HK-2 (cell line): ENCODE results near the gene ALG2.

Experiments
- DNase-seq: peaks from one replicate; pipeline ENCODE4 v3.0.0-alpha.2; 2018; ENCODE audit not compliant: unreplicated experiment

The ALG2 gene, protein sequence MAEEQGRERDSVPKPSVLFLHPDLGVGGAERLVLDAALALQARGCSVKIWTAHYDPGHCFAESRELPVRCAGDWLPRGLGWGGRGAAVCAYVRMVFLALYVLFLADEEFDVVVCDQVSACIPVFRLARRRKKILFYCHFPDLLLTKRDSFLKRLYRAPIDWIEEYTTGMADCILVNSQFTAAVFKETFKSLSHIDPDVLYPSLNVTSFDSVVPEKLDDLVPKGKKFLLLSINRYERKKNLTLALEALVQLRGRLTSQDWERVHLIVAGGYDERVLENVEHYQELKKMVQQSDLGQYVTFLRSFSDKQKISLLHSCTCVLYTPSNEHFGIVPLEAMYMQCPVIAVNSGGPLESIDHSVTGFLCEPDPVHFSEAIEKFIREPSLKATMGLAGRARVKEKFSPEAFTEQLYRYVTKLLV

DNA sequence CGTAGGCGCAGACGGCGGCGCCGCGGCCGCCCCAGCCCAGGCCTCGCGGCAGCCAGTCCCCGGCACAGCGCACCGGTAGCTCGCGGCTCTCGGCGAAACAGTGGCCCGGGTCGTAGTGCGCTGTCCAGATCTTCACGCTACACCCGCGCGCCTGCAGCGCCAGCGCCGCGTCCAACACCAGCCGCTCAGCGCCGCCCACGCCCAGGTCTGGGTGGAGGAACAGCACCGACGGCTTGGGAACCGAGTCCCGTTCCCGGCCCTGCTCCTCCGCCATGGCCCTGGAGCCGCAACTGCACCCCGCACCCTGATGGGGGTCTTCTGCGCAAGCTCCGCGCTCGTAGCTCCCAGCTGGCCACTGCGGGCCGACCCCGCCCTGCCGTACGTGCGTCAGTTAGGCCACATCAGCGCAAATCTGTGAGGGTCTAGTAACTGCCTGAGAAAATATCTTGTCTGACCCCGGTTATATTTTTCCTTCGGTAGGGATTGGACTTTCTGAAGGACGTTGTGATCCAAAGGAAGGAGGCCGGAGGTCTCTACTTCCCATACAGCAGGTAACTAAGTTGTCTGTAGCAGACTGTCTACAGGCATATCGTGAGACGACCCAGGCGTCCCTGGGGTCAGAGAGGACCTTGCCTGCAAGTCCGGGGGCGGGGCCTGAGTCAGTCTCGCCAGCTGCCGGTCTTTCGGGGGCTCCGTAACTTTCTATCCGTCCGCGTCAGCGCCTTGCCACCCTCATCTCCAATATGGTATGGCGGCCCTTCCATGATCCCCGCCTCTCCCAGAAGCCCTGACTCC, at the start of gene ALG2, which contains the start of gene SEC61B:
ALG2 (minus strand) TSS at position 322 of the 795 bp plus-strand sequence; CDS start at position 274, 48 bp downstream.
SEC61B (plus strand) TSS at position 662 of the 795 bp plus-strand sequence; CDS start at position 744, 82 bp downstream.
- peak; percentile 91 for DNase-seq

DNA sequence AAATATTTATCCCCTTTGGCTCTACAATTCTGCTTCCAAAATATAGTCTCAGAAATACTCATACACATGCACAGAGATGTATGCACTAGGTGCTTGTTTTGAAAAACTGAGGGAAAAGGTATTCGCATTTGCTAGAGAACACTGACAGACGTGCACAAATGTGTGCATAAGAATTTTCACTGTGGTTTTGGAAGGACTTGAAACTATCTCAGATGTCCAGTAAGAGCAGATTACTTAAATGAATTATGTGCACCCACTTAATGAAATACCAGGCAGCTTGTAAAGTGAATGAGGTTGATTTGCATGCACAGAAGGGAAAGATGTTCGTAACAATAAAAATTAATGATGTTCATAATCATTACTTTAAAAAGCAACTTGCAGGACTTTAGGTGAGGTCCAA, 48.7 kb upstream of the ALG2 start:
- DNase-seq, result no peak

DNA sequence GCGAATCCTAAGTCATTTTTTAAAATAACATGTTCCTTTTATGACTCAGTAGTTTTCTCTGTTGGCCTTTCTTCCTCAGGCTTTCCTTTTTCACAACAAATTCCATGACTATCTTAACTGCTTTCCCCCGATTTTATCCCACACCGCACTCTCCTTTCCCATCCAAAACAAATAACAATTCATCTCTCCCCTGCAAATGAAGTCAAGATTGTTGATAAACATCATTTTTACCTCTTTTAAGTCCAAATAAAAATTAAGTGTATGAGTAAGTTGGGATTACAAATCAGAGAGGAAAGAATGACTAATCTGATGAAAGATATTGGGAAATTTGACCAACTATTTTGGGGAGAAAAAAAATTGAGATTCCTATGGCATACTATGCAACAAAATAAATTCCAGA, 47.7 kb upstream of the ALG2 start:
- DNase-seq, result no peak

DNA sequence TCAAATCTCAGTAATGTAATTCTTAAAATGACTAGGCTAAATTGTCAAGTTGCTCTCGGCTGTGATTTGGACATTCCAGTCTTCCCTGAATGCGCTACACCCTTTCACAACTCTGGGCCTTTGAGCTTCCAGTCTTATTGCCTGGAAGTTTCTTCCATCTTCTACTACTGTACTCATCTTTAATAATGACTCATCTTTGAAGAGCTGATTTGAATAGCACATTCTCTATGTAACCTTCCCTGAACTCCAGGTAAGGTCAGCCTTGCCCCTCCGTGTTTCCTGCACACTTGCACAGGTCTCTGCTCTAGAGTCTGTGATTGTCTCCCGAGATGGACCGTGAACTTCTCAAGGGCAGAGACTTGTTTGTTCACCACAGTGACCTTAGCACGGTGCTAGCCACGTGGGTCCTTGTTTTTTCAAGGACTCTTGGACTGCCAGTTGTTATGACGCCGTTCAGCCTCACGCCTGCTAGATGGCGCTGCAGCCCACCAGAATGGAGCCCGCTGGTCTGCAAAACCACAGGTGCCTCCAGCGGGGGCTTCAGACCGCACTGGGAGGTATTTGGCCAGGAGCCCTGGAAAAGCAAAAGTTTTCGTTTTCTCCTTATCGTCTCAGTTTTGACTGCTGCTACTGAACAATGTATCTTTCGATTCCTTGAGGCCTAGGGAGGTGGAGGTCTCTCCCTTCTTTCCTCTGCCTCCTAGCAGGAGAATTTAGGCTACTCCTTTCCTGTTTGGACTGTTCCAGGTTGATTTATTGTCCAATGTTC, 44.7 kb upstream of the ALG2 start:
- DNase-seq, result peak; percentile 63

DNA sequence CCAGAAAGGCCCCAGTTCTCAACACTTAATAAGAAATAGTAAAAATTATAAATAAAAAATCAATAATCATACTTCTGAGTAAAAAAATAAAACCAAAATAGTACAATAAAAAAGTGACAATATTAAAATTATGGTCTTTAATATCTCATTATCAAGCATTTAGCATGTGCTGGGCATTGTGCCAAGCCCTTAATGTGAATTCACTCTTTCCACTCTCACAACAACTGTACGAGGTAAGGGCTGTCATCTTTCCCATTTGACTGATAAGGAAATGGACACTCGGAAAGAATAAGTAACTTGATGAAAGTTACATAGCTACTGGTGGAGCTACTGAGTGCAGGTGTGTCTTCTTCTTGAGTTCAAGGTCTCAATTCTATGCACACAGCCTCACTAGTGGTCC, 43.9 kb upstream of the ALG2 start:
- DNase-seq, result no peak

DNA sequence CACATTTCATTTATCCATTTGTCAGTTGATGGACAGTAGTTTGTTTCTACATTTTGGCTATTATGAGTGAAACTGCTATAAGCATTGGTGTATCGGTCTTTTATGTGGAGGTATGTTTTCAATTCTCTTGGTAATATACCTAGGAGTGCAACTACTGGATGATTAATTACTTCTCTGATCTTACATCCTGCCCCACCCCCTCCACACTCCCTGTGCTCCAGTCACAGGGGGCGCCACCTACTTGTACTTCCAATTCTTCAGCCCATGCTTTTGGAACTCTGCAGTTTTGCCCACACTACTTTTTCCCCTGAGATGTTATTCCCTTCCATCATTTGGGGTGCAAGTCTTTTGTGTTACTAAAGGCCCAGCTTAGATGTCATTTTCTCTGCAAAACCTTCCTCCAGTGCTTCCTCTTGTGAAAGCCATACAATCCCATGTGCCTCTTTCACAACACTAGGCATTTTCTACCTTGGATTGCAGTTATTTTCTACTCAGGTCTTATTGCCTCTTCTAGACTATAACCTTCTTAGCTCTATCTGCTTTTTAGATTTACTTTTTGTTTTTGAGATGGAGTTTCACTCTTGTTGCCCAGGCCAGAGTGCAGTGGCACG, 42.4 kb upstream of the ALG2 start:
- peak; percentile 15 for DNase-seq

DNA sequence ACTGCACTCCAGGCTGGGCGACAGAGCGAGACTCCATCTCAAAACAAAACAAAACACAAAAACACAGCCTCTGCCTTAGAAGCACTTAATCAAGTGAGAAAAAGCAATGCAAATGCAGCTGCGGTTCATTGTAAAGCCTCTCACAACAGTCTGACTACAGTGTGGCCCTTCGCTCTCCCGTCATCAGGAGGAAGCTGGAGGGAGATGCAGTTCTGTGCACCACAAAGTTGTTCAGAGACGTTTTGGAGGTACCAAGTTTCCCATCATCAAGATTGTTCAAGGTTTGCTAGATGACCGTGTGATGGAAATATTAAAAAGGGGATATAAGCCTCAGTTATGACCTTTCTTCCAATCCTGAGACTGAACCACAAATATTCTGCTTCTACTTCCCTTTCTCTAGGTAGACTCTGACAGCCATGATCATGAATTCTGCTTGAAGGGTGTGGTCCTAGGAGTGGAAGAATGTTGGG, 41.2 kb upstream of the ALG2 start:
- DNase-seq, result no peak

DNA sequence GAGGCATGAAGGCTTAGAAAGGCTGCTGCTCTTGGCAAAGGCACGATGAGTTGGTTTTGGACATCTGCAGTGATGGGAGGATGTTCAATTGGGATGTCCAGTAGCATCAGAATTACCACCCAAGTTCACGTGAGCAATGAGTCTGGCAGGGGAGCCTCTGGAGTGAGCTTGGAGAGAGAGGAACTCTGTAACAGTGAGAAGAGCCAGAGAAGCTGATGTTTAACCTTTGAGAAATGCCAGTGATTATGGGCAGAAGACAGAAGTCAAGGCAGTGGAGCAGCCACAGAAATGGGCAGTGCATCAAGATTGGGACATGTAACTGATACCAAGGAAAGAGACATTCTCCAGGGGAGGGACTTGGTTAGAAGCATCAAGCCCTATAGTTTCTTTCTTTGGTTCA, 40.2 kb upstream of the ALG2 start:
- DNase-seq, result no peak

DNA sequence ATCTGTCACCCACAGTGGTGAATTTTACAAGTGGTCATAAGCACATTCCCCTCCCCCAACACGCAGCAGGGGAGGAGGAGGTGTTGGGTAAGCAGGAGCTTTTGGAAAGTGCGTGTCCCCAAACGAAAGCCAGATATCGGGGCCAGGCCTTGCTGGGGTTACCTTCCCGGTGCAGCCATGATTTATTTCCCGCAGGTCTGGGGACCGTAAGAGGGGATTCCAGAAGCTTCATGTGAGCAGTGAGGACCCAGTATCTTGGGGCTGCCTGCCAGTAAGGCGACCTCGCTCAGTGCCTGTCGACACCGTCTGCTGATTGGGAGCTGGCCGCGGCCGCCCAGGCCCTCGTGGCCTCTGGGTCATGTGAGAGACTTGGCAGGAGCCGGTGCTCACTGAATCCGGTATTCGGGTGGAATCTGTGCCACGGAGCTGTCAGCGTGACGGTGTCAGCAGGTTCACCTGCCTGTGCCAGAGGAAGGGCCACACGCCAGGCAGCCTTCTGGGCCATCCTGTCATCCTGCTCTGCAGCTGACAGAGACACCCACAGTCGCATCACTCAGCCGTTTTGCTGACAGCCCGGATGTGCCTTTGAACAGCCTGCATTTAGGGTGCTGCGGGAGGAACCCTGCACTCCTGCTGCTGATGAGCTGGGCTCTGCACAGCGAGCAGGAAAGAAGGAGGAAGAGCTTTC, 37.6 kb upstream of the ALG2 start:
- peak; percentile 57 for DNase-seq

DNA sequence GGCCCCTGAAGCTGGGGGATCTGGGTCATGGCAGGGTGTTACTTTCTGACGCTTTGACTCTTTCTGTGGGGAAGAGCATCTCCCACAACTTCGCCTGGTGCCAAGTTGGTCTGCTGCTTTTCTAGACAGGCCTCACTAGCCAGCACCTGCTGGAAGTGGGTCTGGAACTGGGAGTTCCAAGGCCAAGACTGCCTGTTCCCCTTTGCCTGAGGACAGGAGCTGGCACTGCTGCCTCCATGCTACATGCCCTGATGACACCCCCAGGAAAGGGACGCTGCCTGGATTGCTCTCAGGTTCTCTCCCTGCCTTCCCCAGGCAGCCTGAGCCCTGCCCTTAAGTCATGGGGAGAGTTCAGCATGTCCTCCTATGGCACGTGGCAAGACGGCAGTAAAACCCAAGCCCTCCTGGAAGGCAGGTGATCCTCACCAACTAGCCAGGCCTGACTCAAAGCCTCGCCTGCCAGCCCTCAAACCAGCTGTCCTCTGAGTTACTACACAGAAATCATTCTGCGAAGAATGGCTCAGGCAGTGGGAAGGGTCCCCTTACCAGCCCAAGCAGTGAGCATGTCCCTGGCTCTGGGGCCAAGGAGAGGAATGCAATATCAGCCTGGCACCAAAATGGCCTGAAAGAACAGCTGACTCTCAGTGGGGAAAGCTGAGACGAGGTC, 36.1 kb upstream of the ALG2 start:
- no peak for DNase-seq

DNA sequence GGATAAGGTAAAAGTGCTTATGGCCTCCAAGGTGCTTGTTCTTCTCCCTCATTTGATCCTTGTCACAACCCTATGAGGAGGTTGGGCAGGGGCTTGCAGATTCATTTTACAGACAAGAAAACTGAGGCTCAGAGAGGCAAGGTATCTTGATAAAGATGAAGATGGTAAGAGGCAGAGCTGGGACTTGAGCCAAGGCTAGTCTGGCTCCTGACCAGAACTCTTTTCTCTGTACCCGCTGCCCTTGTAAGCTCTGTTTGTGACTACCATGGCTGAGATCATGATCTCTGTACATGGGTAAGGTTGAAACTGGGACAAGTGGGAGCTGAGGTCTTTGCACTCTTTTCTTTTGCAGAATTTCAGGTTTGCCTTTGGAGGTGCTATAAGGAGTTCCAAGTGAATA, 33.9 kb upstream of the ALG2 start:
- no peak for DNase-seq

DNA sequence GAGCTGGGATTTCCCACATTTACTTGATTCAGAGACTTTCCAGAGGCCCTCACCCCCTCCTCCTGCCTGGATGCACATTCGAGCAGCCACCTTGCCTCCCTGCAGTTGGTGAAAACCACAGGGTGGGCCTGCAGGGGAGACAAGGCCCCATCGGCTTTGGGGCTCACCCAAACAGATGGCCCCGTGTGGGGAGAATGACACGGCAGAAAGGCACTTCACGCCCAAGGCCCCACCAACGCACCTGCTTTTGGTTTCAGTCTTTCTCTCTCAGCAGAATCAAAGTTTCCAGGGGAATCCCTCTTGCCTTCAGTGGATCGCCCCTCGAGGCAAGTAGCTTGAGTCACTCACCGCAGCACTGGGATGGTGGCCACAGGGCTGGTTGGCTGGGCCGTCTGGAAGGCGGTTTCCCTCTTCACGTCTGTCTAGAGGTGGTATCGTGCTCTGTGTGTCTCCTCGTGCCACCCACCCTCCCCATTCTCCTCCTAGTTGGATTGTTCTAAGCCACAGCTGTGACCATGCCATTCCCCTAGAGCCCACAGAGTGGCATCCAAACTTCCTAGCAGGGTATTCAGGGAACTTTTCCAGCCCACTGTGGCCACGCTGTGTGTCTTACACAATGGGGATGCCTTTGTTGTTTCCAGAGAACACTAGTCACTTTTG, 32.2 kb upstream of the ALG2 start:
- DNase-seq, result peak; percentile 22

DNA sequence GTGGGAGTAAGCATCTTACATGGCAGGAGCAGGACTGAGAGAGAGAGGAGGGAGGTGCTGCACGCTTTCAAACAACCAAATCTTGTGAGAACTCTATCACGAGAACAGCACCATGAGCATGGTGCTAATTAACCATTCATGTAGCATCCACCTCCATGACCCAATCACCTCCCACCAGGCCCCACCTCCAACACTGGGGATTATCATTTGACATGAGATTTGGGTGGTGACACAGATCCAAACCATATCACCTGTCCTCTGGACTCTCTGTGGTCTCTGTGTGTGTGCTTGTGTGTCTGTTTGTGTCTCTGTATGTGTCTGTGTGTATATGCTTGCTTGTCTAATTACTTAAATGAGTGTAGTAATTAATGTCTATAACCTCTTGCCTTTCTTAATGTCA, 31.4 kb upstream of the ALG2 start:
- no peak for DNase-seq

DNA sequence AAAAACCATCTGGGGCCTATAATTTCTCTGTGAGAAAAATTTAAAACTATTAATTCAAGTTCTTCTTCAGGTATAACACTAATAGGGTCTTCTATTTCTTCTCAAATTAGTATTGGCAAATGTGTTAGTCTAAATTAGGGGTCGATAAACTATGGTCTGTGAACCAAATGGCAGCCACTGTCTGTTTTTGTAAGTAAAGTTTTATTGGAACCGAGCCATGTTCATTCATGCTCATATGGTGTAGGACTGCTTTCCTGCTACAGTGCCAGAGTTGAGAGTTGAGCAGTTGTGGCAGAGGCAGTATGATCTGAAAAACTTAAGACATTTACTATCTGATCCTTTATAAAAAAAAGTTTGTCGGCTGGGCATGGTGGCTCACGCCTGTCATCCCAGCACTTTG, 29.4 kb upstream of the ALG2 start:
- no peak for DNase-seq

DNA sequence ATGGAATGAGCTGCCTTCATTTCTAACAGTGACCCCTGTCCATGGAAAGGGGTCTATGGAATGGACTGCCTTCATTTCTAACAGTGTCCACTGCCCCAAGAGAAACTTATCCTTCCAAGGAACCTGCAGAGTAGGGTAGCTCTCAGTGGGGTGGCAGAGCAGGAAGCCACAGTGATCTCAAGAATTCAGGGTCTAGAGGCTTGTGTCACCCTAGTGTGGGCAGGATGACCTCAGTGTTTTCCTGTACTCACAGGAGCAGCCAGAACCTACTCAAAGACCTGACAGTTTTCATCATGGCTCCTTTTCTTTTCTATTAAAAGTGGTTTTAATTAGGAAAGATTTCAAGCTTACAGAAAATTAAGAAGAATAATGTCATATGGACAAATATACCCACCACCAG, 27.9 kb upstream of the ALG2 start:
- DNase-seq, result peak; percentile 25

DNA sequence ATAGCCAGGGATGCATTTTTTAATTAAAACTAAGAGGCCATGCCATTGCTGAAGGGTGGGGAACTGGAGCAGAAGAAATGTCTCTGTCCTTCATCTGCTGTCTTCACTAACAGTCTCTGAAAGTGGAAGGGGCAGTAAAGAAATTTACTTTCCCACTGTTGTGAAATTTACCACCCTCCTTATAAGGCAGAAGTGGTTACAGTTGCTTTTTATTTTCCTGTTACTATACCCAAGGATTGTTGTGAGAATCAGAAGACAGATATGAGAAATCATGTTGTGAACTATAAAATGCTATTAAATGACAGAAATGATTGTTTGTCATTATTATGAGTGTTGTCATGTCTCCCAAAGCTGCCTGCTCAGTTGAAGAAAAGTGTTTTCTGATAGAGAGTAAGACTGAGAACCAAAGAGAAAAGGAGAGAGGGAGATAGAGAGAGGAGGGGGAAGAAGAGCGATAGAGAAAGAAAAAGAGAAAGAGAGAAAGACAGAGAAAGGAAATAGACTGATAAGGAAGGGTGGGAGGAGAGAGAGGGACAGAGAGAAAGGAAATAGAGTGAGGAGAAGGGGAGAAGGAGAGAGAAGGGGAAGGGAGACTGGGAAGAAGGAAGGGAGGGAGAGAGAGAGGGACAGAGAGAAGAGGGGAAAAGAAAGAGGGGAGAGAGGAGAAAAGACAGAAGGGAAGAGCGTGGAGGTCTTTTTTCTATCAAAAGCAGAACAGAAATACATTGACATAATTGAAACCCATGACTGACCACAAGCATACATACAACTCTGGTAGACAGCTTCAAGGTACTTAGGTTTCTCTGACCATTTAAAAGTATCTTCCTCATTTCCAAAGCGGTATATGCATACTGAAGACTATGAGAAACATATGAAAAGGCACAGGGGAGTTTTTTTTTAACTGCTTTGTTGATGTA, 22.9 kb upstream of the ALG2 start:
- DNase-seq, result no peak

DNA sequence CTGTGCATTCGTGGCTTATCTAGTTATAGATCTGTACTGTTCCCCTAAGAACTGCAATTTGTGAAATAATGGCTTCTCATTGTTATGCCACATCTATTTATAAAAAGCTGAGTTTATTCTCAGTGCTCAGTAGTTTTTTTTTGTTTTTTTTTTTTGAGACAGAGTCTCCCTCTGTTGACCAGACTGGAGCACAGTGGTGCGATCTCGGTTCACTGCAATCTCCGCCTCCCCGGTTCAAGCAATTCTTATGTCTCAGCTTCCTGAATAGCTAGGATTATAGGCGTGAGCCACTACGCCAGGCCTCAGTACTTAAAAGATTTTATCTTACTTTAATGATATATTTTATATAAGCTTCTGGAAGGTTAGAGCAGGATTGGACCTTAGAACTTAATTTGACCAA, 19.4 kb upstream of the ALG2 start:
- DNase-seq, result no peak

DNA sequence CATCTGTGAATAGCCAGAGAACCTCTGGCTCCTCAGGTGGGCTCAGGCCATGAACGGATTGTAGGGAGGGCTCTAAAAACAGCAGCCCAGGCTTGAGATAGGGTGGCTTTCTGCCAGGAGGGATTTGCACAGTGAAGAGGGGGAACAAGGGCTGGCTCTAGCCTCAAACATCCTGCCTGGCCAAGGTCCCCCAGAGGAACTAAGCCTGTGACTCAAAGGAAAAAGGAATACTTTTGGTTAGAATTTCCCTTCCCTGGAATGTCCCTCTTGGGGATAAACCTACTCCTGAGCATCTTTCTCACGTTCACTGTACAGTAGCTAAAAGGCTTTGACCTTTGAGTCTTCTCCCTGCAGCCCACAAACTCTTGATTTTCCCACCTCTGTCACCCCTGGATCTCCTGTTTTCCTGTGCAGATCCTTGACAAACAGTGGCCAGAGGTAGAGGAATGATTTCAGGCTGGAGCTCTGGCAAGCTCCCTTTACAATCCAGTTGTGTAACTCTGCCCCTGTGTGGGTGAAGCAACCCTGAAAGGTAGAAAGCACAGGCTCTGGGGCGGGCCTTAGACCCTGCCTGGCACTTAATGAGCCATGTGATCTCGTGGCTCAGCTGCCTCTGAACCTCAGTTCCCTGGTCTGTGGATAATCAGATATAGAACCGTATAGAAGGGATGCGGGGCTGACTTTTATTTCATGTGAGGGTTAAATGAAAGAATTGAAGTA, 17.8 kb upstream of the ALG2 start:
- DNase-seq, result peak; percentile 7
